IMR-90 (cell line): Measurements from ENCODE around the gene ADH5. TPM values are rescaled to one million over a fixed set of nuclear protein-coding genes. Genes with fewer than 3 reads are reported as not detected.

Source experiments
- ATAC-seq: fragments of 200-7000 bp; cut with Tn5 transposase; 2 replicates; pipeline ENCODE4 v1.9.1; 2020; ENCODE audit warnings: low read depth, mild to moderate bottlenecking, moderate library complexity
- BruUV-seq: library from RNA; stranded (reverse); fragments of 400-500 nt; replicated peaks from 2 replicates; lab custom pipeline; 2021; lab: Mats Ljungman, UMichigan
- CTCF ChIA-PET: fragments of 300-600 bp; formaldehyde crosslinking; extraction: SDS; loops from one replicate; lab custom pipeline; 2021; ENCODE audit warnings: antibody characterized with exemption; lab: Yijun Ruan, JAX
- POLR2A ChIA-PET: fragments of 300-600 bp; sonication (Branson Sonifier 250); formaldehyde crosslinking; loops from one replicate; lab custom pipeline; 2022; ENCODE audit warnings: antibody characterized with exemption; ENCODE audit not compliant: unreplicated experiment; lab: Charles Lee
- DNase-seq: peaks from one replicate; pipeline ENCODE4 v3.0.0; 2013
- H2AFZ ChIP-seq: replicated peaks from 2 replicates; pipeline ENCODE3; 2013; ENCODE audit warnings: low read length, mild to moderate bottlenecking; ENCODE audit not compliant: poor library complexity
- H2AK5ac ChIP-seq: 2 replicates; pipeline ENCODE4 v1.6.1; 2013; ENCODE audit warnings: low read depth, low read length, inconsistent platforms
- H2AK9ac ChIP-seq: replicated peaks from 2 replicates; pipeline ENCODE3; 2013; ENCODE audit warnings: mild to moderate bottlenecking, low read depth, low read length, moderate library complexity; ENCODE audit not compliant: poor library complexity
- H2BK120ac ChIP-seq: 2 replicates; pipeline ENCODE4 v1.6.1; 2013; ENCODE audit warnings: low read depth, low read length, inconsistent platforms
- H2BK15ac ChIP-seq: 3 replicates; pipeline ENCODE4 v1.6.1; 2013; ENCODE audit warnings: low read depth, low read length, inconsistent platforms
- H2BK20ac ChIP-seq: 2 replicates; pipeline ENCODE4 v1.6.1; 2013; ENCODE audit warnings: low read depth, mild to moderate bottlenecking, inconsistent platforms, low read length, moderate library complexity
- H2BK5ac ChIP-seq: 2 replicates; pipeline ENCODE4 v1.6.1; 2013; ENCODE audit warnings: mild to moderate bottlenecking, low read depth, low read length, inconsistent platforms; ENCODE audit not compliant: poor library complexity, severe bottlenecking
- H3K14ac ChIP-seq: replicated peaks from 2 replicates; pipeline ENCODE4 v1.6.1; 2013; ENCODE audit warnings: low read depth, low read length, inconsistent platforms
- H3K18ac ChIP-seq: 2 replicates; pipeline ENCODE4 v1.6.1; 2013; ENCODE audit warnings: low read depth, low read length, control low read depth
- H3K23ac ChIP-seq: 2 replicates; pipeline ENCODE4 v1.6.1; 2013; ENCODE audit warnings: low read depth, low read length, inconsistent platforms
- H3K27ac ChIP-seq: 2 replicates; pipeline ENCODE4 v1.5.1; 2013; ENCODE audit warnings: mild to moderate bottlenecking, control low read depth, low read length; ENCODE audit not compliant: insufficient read depth
- H3K27me3 ChIP-seq: 2 replicates; pipeline ENCODE4 v1.6.1; 2013; ENCODE audit warnings: low read length; ENCODE audit not compliant: control insufficient read depth, insufficient read depth
- H3K36me3 ChIP-seq: 2 replicates; pipeline ENCODE4 v1.6.1; 2013; ENCODE audit warnings: low read length, mixed read lengths; ENCODE audit not compliant: control insufficient read depth, insufficient read depth
- H3K4ac ChIP-seq: 2 replicates; pipeline ENCODE4 v1.6.1; 2013; ENCODE audit warnings: low read depth, low read length, inconsistent platforms
- H3K4me1 ChIP-seq: 2 replicates; pipeline ENCODE4 v1.6.1; 2013; ENCODE audit warnings: low read length, mixed read lengths; ENCODE audit not compliant: control insufficient read depth, insufficient read depth
- H3K4me2 ChIP-seq: 2 replicates; pipeline ENCODE4 v1.6.1; 2013; ENCODE audit warnings: low read depth, mild to moderate bottlenecking, control low read depth, low read length, moderate library complexity
- H3K4me3 ChIP-seq: 2 replicates; pipeline ENCODE4 v1.5.1; 2013; ENCODE audit warnings: low read depth, mild to moderate bottlenecking, control low read depth, low read length, moderate library complexity; ENCODE audit not compliant: insufficient read depth
- H3K56ac ChIP-seq: 2 replicates; pipeline ENCODE4 v1.6.1; 2013; ENCODE audit warnings: low read length, inconsistent platforms; ENCODE audit not compliant: insufficient read depth; ENCODE audit errors: extremely low read depth
- H3K79me1 ChIP-seq, 2 experiments: 2 replicates each; pipeline ENCODE4 v1.6.1; 2013; ENCODE audit warnings: low read length in 2 of 2, inconsistent platforms in 1 of 2, low read depth in 1 of 2
- H3K9ac ChIP-seq: 2 replicates; pipeline ENCODE4 v1.6.1; 2013; ENCODE audit warnings: low read depth, low read length, control low read depth
- H3K9me1 ChIP-seq: 2 replicates; pipeline ENCODE4 v1.6.1; 2013; ENCODE audit warnings: low read length, inconsistent platforms; ENCODE audit not compliant: insufficient read depth
- H3K9me3 ChIP-seq: 2 replicates; pipeline ENCODE4 v1.6.1; 2013; ENCODE audit warnings: low read length; ENCODE audit not compliant: control insufficient read depth, insufficient read depth
- H4K20me1 ChIP-seq: 2 replicates; pipeline ENCODE4 v1.6.1; 2013; ENCODE audit warnings: low read length, inconsistent platforms; ENCODE audit not compliant: insufficient read depth
- H4K5ac ChIP-seq: 2 replicates; pipeline ENCODE4 v1.6.1; 2013; ENCODE audit warnings: mild to moderate bottlenecking, low read depth, low read length, control low read depth
- H4K8ac ChIP-seq, 2 experiments: 2 replicates each; pipeline ENCODE4 v1.6.1; 2013; ENCODE audit warnings: low read depth in 2 of 2, low read length in 2 of 2, control low read depth in 1 of 2, inconsistent platforms in 1 of 2
- H4K91ac ChIP-seq: 2 replicates; pipeline ENCODE4 v1.6.1; 2013; ENCODE audit warnings: low read depth, low read length, inconsistent platforms; ENCODE audit not compliant: insufficient read depth
- BHLHE40 ChIP-seq: fragments of 150-350 bp; IDR thresholded peaks from 2 replicates; pipeline ENCODE4 v1.6.1; 2016; ENCODE audit warnings: mild to moderate bottlenecking, low read depth, low read length
- CEBPB ChIP-seq: IDR thresholded peaks from 2 replicates; pipeline ENCODE4 v1.6.1; 2012; ENCODE audit warnings: low read depth, low read length, improper control_type of control experiment
- CHD1 ChIP-seq: IDR thresholded peaks from 2 replicates; pipeline ENCODE4 v1.6.1; 2012; ENCODE audit warnings: low read depth, low read length, improper control_type of control experiment
- FOS ChIP-seq: fragments of 150-350 bp; IDR thresholded peaks from 2 replicates; pipeline ENCODE4 v1.6.1; 2016; ENCODE audit warnings: low read depth, low read length
- MAFK ChIP-seq: IDR thresholded peaks from 2 replicates; pipeline ENCODE4 v1.6.1; 2012; ENCODE audit warnings: low read depth, low read length, improper control_type of control experiment
- MAZ ChIP-seq: IDR thresholded peaks from 2 replicates; pipeline ENCODE4 v1.6.1; 2012; ENCODE audit warnings: low read depth, mild to moderate bottlenecking, low read length, improper control_type of control experiment, moderate library complexity, borderline replicate concordance
- MXI1 ChIP-seq: IDR thresholded peaks from 2 replicates; pipeline ENCODE4 v1.6.1; 2012; ENCODE audit warnings: low read depth, mild to moderate bottlenecking, low read length, moderate library complexity, borderline replicate concordance
- NFE2L2 ChIP-seq: fragments of 150-350 bp; IDR thresholded peaks from 2 replicates; pipeline ENCODE4 v1.6.1; 2016; ENCODE audit warnings: low read depth, mild to moderate bottlenecking, low read length
- RAD21 ChIP-seq: IDR thresholded peaks from 2 replicates; pipeline ENCODE4 v1.6.1; 2012; ENCODE audit warnings: low read length, improper control_type of control experiment
- RCOR1 ChIP-seq: IDR thresholded peaks from 2 replicates; pipeline ENCODE4 v1.6.1; 2012; ENCODE audit warnings: mild to moderate bottlenecking, low read length, improper control_type of control experiment; ENCODE audit not compliant: insufficient replicate concordance
- RFX5 ChIP-seq: IDR thresholded peaks from 2 replicates; pipeline ENCODE4 v1.8.0; 2012; ENCODE audit warnings: low read depth, mild to moderate bottlenecking, low read length, moderate library complexity
- SMC3 ChIP-seq: fragments of 150-350 bp; IDR thresholded peaks from 2 replicates; pipeline ENCODE4 v1.6.1; 2016; ENCODE audit warnings: low read depth, mild to moderate bottlenecking, antibody characterized with exemption, low read length, moderate library complexity
- WGBS, 2 experiments: methylation state at CpG; one replicate each; pipeline versions ENCODE4 v1.1.5 to v1.1.7; 2013; ENCODE audit warnings: missing lambda C conversion rate in 2 of 2; ENCODE audit not compliant: insufficient read length in 1 of 2; ENCODE audit errors: extremely low coverage in 2 of 2; 5-methylcytosine and 5-hydroxymethylcytosine counted together
- dilution Hi-C: fragments of 300-500 bp; cut with HindIII; formaldehyde crosslinking; loops from one replicate; pipeline ENCODE4 v1.14.3; 2018; ENCODE audit warnings: low sequenced_read_pairs; ENCODE audit not compliant: unreplicated experiment
- in situ Hi-C: fragments of 300-500 bp; cut with MboI; formaldehyde crosslinking; loops from 3 replicates; pipeline ENCODE4 v1.14.3; 2019; ENCODE audit warnings: low sequenced_read_pairs, inconsistent platforms, mixed read lengths
- intact Hi-C: fragments of 100-400 bp; cut with micrococcal nuclease; formaldehyde crosslinking; loops from 2 replicates; pipeline ENCODE4 v1.10.0; 2022
- polyA plus RNA-seq, 3 experiments: library from polyadenylated mRNA; depleted of rRNA; stranded (reverse); fragments of >200 nt; gene quantifications; 2 replicates each; pipeline ENCODE4 v1.2.3, GENCODE V29; 2012; ENCODE audit warnings: low replicate concordance in 1 of 3
- total RNA-seq: library from RNA; depleted of rRNA; stranded (reverse); fragments of >200 nt; gene quantifications from 2 replicates; pipeline ENCODE4 v1.2.3, GENCODE V29; 2012
- TF ChIP-seq, protein P1 (sequence below): conservative IDR thresholded peaks from 2 replicates; pipeline ENCODE4 v1.5.1; 2012; ENCODE audit warnings: mild to moderate bottlenecking, low read depth, low read length, improper control_type of control experiment
- TF ChIP-seq, protein P2 (sequence below): fragments of 150-350 bp; IDR thresholded peaks from 2 replicates; pipeline ENCODE4 v1.6.1; 2017; ENCODE audit warnings: mild to moderate bottlenecking, antibody characterized with exemption, low read length, low read depth

ADH5 gene
- total and polyA plus RNA-seq, 2 of the 4 experiments (the other 2 are of a cell fraction), result 140 to 178 TPM

DNA sequence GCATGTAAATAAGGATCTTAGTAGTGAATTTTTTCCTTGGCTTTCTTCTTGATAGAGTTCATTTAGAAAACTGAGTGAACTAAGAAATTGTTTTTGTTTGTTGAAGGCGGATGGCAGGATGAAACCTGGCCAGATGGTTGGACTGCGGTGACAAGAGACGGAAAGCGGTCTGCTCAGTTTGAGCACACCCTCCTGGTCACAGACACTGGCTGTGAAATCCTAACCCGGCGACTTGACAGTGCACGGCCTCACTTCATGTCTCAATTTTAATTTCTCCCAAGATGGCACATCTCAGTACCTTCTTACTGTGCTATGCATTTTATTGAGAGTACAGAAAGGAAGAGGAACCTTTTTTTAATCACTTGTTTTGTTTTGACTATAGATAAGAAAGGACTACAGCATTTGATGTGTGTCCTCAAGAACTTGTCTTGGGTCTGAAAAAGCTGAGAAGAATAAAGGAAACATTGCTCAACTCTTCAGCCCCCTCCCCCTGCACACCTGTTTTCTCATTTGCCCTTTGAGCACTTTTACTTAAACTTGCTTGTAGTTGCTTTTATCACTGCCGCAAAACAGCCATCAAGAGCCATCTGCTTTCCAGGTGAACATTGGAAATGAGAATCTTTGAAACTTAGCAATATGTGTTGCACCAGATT, 27.4 kb downstream of the ADH5 start (continued):
- TF ChIP-seq MXI1, result no peak

DNA sequence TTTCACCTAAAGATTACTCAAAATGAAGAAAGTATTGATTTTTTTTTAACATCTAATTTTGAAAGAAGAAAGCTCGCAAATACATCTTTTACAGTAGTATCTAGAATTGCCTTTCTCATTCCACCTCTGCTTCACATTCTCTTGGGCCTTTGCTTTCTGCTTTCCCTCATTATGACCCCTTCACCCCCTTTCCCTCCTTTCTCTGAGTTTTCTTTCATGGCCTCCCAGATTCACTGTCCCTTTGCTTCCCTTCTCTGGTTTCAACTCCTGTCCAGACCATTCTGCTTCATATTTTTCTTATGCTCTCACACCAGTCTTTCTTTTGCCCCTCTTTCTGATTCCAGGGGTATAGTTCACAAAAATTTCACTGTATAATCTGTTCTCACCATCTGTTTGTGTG, 29.0 kb downstream of the ADH5 start:
- Histone ChIP-seq H2BK15ac (peak overlapping the region; percentile 15; the same call in 1 of the 3 replicates), H3K18ac (peak overlapping the region; percentile 82; the same call in 1 of the 2 replicates), H2BK20ac (peak overlapping the region; percentile 84; the same call in 1 of the 2 replicates), H2BK5ac (peak overlapping the region; percentile 74), H3K4me1 (peaks cover 11% of the 10 kb centered on the region), H2AFZ (no peak overlapping the region), H3K4me2 (peak overlapping the region; percentile 37; the same call in 1 of the 2 replicates), H3K27me3 (no peaks in the 10 kb centered on the region), H3K4ac (peak overlapping the region; percentile 74), H2BK120ac (peak overlapping the region; percentile 78), H3K4me3 (no peak overlapping the region), H2AK9ac (no peak overlapping the region), H4K91ac (peak overlapping the region; percentile 49), H3K36me3 (peaks cover 11% of the 10 kb centered on the region), H3K9me1 (no peaks in the 10 kb centered on the region), H2AK5ac (no peak overlapping the region; the same call in 1 of the 2 replicates), H3K9ac (peak overlapping the region; percentile 30; the same call in 1 of the 2 replicates), H3K23ac (no peak overlapping the region; the same call in 1 of the 2 replicates), H3K56ac (no peak overlapping the region), H4K20me1 (no peaks in the 10 kb centered on the region), H3K27ac (peak overlapping the region; percentile 84), H4K8ac (peak overlapping the region; percentile 65 to 87; a peak in 2 of 4 replicates), H3K14ac (peak overlapping the region; percentile 68; the same call in 1 of the 2 replicates), H3K9me3 (no peaks in the 10 kb centered on the region), H3K79me1 (peaks cover 12 to 19% of the 10 kb centered on the region in 2 experiments), H4K5ac (no peak overlapping the region)
- dilution Hi-C loops (no loop called here), in situ Hi-C loops (loop anchor here (10.0 to 25.0 kb wide), 3 partner anchors 395 to 905 kb away; no protein-coding TSS in a partner anchor), intact Hi-C loops (no loop called here)
- DNase-seq, result no peak
- ATAC-seq, result no peak
- no TSS peak for BruUV-seq
- CTCF ChIA-PET, result no interaction called here
- POLR2A ChIA-PET, result no interaction called here
- no CpG with 5 or more reads among the region's 1 CpG for WGBS, 2 experiments
- no peak for TF ChIP-seq CHD1
- TF ChIP-seq RAD21, result no peak
- no peak for TF ChIP-seq RFX5
- TF ChIP-seq BHLHE40, result no peak
- TF ChIP-seq SMC3, result no peak
- TF ChIP-seq NFE2L2, result no peak
- TF ChIP-seq MXI1, result no peak
- TF ChIP-seq FOS, result no peak
- no peak for TF ChIP-seq MAZ
- TF ChIP-seq, protein P1, sequence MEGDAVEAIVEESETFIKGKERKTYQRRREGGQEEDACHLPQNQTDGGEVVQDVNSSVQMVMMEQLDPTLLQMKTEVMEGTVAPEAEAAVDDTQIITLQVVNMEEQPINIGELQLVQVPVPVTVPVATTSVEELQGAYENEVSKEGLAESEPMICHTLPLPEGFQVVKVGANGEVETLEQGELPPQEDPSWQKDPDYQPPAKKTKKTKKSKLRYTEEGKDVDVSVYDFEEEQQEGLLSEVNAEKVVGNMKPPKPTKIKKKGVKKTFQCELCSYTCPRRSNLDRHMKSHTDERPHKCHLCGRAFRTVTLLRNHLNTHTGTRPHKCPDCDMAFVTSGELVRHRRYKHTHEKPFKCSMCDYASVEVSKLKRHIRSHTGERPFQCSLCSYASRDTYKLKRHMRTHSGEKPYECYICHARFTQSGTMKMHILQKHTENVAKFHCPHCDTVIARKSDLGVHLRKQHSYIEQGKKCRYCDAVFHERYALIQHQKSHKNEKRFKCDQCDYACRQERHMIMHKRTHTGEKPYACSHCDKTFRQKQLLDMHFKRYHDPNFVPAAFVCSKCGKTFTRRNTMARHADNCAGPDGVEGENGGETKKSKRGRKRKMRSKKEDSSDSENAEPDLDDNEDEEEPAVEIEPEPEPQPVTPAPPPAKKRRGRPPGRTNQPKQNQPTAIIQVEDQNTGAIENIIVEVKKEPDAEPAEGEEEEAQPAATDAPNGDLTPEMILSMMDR, result no peak
- TF ChIP-seq, protein P2, sequence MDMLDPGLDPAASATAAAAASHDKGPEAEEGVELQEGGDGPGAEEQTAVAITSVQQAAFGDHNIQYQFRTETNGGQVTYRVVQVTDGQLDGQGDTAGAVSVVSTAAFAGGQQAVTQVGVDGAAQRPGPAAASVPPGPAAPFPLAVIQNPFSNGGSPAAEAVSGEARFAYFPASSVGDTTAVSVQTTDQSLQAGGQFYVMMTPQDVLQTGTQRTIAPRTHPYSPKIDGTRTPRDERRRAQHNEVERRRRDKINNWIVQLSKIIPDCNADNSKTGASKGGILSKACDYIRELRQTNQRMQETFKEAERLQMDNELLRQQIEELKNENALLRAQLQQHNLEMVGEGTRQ, result no peak
- no peak for TF ChIP-seq MAFK
- TF ChIP-seq RCOR1, result no peak
- TF ChIP-seq CEBPB, result no peak
